NCI-H2029 treated with DMSO at 0.1 percent for 48 hours (cell line): Measurements from ENCODE around the gene MEF2C.

Experiments used
- DNase-seq: peaks from one replicate; lab custom pipeline; 2025; lab: John Stamatoyannopoulos, UW

MEF2C gene

DNA sequence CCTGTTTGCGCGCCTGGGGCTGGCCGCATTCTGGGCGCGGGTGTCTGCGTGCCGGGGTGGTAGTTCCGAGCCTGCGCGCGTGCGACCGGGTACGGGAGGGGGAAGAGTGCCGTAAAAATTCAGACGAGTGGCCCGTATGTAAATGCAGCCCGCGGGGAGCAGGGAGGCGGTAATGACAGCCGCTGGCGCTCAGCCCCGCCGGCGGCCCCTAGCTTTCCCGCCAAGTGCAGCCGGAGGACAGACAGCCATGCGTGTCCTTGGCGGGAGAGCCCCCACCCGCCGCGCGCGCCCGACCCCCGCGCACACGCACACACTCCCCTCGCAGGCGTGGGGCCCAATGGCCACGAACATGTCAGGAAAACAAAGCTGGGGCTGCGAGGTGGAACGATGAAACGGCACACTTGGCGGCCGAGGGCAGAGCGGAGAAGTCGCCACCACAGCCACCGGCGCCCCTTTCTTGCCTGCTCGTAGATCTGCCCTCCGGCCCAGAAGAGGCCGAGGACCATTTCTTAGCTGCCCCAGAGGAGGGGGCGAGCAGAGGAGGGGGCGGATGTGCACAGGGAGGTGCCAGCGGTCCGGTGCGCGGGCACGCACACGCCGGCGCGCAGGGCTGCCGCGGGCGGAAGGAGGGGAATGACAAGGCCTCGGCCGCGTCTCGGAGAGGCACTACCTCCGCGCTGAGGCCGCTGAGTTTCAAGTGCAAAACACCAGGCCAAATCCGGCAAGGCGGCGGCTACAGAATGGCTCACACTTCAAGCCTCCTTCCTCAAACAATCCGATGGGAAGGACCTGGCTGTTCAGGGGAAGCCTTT, 208.4 kb downstream of the MEF2C start:
- peak; percentile 72 for DNase-seq

DNA sequence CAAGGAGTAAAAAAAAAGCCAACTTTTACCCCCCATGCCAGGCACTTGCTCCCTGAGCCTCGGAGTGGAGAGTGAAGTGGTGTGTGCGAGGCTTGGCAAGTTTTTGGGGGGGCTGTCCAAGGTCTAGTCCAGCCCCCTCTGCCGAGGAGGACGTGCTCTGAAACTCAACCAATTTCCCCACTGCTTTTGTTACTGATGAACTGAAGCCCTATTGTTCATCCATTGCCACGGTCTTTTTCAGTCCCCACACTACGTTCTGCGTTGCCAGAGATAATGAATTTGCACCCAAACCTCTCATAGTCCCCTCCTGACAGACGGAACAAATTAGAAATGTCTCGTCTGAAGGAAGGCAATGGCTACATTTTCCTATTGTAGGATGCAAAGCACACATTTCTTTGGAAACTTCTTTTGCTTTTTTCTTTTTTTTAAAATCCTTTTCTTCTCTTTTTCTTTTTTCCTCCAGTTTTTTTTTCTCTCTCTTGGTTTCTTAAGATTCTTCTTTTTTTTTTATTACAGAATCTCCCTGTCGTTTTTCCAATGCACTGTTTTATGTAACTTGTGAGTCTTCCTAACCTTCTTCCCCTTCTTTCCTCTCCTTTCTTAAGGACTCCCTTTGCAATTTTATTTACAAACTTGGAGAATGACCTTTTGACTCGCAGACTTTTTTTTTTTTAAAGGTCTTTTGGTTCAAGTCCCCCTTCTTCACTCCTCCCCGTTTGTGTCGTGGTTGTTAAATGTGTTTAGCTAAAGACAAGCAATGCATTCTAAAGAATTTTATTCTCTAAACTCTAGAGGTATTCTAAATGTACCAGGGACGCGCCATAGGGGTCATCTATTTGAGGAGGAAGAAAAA, 209.5 kb downstream of the MEF2C start:
- no peak for DNase-seq

- no peak for DNase-seq
Measured at GRCh38 chr5:88672644-88673252, 210.2 kb downstream of the MEF2C start.

GRCh38 chr5:88671505-88672499, 211.2 kb downstream of the MEF2C start:
- DNase-seq, result no peak

- no peak for DNase-seq
Measured at GRCh38 chr5:88671106-88671504, 211.9 kb downstream of the MEF2C start.

DNA sequence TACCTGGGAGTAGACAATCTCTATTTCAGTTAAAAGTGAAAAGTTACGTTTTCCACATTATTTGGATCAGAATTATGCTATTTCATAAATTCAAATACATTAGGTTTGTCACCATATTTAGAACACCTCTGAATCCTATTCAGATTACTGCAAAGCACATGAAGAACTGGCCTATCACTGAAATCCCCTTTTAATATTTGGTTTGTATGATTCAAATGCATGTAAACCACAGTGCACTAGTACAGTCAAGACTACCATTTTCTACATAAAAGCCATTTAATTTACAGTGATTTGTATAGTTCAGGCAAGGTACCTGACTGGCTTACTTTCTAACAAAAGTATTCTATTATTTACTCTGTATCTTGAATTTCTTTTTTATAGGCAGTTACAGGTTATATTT, 212.5 kb downstream of the MEF2C start:
- DNase-seq, result no peak

DNA sequence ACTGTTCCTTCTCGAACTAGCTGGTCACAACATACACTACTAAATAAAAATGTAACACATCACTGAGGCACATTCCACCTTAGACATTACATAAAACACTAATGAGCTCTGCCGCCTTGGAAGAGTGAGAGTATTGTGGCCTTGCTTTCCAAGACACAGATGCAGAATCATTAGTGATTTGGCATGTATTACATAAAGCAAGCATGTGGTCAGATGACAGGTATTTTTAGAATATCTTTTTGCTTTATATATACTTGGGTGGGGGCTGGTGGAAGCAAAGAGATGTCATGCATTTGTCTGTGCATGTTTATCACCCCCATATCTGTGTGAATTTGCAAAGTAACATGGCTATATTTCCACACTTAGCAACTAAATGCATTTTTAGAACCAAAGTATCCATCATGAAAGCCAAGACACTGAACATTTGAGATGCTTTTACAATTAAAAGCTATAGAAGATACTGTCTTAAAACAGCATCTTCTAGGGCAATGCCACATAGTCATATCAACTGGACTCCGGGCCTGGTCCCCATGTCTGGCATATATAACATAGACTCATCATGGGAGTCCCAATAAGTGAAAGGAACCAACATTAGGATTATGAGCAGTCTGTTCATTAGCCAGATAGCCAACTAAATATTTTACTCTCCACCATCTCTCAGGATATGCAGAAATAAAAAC, 213.5 kb downstream of the MEF2C start:
- no peak for DNase-seq

DNA sequence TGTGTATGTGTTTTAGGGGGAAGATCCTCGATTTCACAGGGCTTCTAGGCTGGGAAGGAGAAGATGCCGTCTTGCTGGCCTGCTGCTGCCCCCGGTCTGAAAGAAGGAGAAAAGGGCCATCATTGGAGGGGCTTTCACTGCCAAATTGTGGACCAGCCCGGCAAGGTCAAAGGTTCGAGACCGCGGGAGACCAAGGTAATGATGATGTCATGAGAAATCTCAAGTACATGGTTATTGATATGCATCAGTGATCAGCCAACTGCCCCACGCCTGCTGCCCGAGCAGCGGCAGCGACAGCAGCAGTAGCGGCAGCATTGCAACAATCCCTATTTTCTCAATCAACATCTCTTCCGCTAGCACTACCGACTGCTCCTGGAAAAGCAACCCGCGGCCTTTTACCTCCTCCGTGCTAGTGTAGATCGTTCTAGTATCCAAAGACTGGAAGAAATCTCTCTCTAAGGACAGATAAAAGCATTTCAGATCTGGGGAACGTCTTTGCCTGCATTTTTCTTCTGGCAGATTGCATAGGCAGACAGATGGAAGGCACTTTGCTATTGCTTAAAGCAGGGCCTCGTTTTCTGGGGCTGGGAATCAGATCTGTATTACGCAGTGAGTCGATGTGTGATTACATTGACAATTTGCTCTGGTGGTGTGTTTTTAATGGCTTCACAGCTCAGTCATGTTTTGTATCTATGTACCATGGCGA, 215.3 kb downstream of the MEF2C start:
- no peak for DNase-seq
